ENCODE results near the gene ZBTB26.
A peak's percentile ranks its signal among the peaks of the same experiment; 100 is the strongest.

ZBTB26 gene

GRCh38 chr9:122931226-122932121, at the start of gene ZBTB26:
Gene ZBTB26 (minus strand): TSS chr9:122931512. CDS start chr9:122919934, 11,578 bp downstream.
- FAIRE-seq = peak; percentile 70

- FAIRE-seq = no peak
These were observed 47.3 kb upstream of the ZBTB26 start for GRCh38 chr9:122978601-122979000.

GRCh38 chr9:122975196-122975595, 43.9 kb upstream of the ZBTB26 start:
- FAIRE-seq = no peak

- no peak for FAIRE-seq
These were observed 29.8 kb upstream of the ZBTB26 start for GRCh38 chr9:122961139-122961538.

GRCh38 chr9:122955961-122956360, 24.6 kb upstream of the ZBTB26 start:
- FAIRE-seq = no peak

- FAIRE-seq = no peak
These were observed 23.0 kb upstream of the ZBTB26 start for GRCh38 chr9:122954253-122954691.

- no peak for FAIRE-seq
These were observed 19.7 kb upstream of the ZBTB26 start for GRCh38 chr9:122951056-122951455.

- FAIRE-seq = no peak
These were observed 19.0 kb upstream of the ZBTB26 start for GRCh38 chr9:122950263-122950662.

GRCh38 chr9:122949696-122950095, 18.4 kb upstream of the ZBTB26 start:
- FAIRE-seq = no peak

- FAIRE-seq = no peak
These were observed 17.0 kb upstream of the ZBTB26 start for GRCh38 chr9:122948313-122948712.

GRCh38 chr9:122946461-122947005, 15.2 kb upstream of the ZBTB26 start:
- FAIRE-seq = no peak

- no peak for FAIRE-seq
These were observed 13.9 kb upstream of the ZBTB26 start for GRCh38 chr9:122944960-122945888.

GRCh38 chr9:122941582-122942234, 10.4 kb upstream of the ZBTB26 start:
- no peak for FAIRE-seq

GRCh38 chr9:122940749-122941581, 9.7 kb upstream of the ZBTB26 start, which contains the start of gene RABGAP1:
Gene RABGAP1 (plus strand): TSS chr9:122941020. CDS start chr9:122957060, 16,040 bp downstream.
- no peak for FAIRE-seq

- FAIRE-seq = no peak
These were observed 9.1 kb upstream of the ZBTB26 start for GRCh38 chr9:122940454-122940748.

- no peak for FAIRE-seq
These were observed 8.3 kb upstream of the ZBTB26 start for GRCh38 chr9:122939601-122940000.

GRCh38 chr9:122936883-122937282, 5.6 kb upstream of the ZBTB26 start:
- FAIRE-seq = no peak

- FAIRE-seq = no peak
These were observed 5.2 kb upstream of the ZBTB26 start for GRCh38 chr9:122936464-122936863.

- FAIRE-seq = no peak
These were observed 629 bp downstream of the ZBTB26 start for GRCh38 chr9:122930541-122931225.

- no peak for FAIRE-seq
These were observed 1.4 kb downstream of the ZBTB26 start for GRCh38 chr9:122929796-122930354.

- FAIRE-seq = no peak
These were observed 7.4 kb downstream of the ZBTB26 start for GRCh38 chr9:122923947-122924346.
